Measurements from ENCODE around the gene LARGE1. TPM values are rescaled to one million over a fixed set of nuclear protein-coding genes. Genes with fewer than 3 reads are reported as not detected.

LARGE1 gene
- total and polyA plus RNA-seq, 2 of the 13 experiments (the other 11 are each of a cell fraction or from before 2014, with no cell fraction given): 8.4 to 11.0 TPM

- TF ChIP-seq MLXIP (CRISPR knock-in tag; IDR thresholded peaks at IDR 0.05; ENCODE audit: borderline replicate concordance): 0 out of 2 replicates have a peak, but pooled peaks have one; percentile 35
- no peak for TF ChIP-seq HNRNPL (IDR thresholded peaks at IDR 0.05; ENCODE audit: low read depth, low read length)
- no peak for TF ChIP-seq LBX2 (CRISPR knock-in tag; IDR thresholded peaks at IDR 0.05; ENCODE audit: borderline replicate concordance)
- no peak for TF ChIP-seq KLF15 (CRISPR knock-in tag; IDR thresholded peaks at IDR 0.05; ENCODE audit: borderline replicate concordance)
- no peak for TF ChIP-seq CREB3 (CRISPR knock-in tag; IDR thresholded peaks at IDR 0.05)
- TF ChIP-seq SMARCE1 (IDR thresholded peaks at IDR 0.05; ENCODE audit: borderline replicate concordance): no peak
- no peak for TF ChIP-seq NFKBIZ (CRISPR knock-in tag; IDR thresholded peaks at IDR 0.05)
- TF ChIP-seq ZKSCAN5 (CRISPR knock-in tag; IDR thresholded peaks at IDR 0.05): no peak
- TF ChIP-seq, protein P1, sequence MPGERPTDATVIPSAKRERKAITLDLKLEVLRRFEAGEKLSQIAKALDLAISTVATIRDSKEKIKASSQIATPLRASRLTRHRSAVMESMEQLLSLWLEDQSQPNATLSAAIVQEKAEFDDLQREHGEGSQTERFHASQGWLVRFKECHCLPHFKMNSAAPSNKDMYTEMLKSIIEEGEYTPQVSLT (CRISPR knock-in tag; IDR thresholded peaks at IDR 0.05; ENCODE audit: borderline replicate concordance, low read depth): no peak
- TF ChIP-seq TSC22D2 (CRISPR knock-in tag; IDR thresholded peaks at IDR 0.05; ENCODE audit: borderline replicate concordance): no peak
- TF ChIP-seq, protein P2, sequence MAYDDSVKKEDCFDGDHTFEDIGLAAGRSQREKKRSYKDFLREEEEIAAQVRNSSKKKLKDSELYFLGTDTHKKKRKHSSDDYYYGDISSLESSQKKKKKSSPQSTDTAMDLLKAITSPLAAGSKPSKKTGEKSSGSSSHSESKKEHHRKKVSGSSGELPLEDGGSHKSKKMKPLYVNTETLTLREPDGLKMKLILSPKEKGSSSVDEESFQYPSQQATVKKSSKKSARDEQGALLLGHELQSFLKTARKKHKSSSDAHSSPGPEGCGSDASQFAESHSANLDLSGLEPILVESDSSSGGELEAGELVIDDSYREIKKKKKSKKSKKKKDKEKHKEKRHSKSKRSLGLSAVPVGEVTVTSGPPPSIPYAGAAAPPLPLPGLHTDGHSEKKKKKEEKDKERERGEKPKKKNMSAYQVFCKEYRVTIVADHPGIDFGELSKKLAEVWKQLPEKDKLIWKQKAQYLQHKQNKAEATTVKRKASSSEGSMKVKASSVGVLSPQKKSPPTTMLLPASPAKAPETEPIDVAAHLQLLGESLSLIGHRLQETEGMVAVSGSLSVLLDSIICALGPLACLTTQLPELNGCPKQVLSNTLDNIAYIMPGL (CRISPR knock-in tag; IDR thresholded peaks at IDR 0.05; ENCODE audit: borderline replicate concordance in 1 of 2, low read depth in 1 of 2): no peak
- TF ChIP-seq ZMAT3 (CRISPR knock-in tag; conservative IDR thresholded peaks at IDR 0.05): no peak
- peak; percentile 97 for TF ChIP-seq ZNF557 (CRISPR knock-in tag; IDR thresholded peaks at IDR 0.05)
- TF ChIP-seq ZNF678 (CRISPR knock-in tag; IDR thresholded peaks at IDR 0.05): no peak
- no peak for TF ChIP-seq FOXC1 (CRISPR knock-in tag; IDR thresholded peaks at IDR 0.05; ENCODE audit: borderline replicate concordance)
- TF ChIP-seq ERF (CRISPR knock-in tag; IDR thresholded peaks at IDR 0.05): peak; percentile 72; the same call in 1 of the 2 replicates
- TF ChIP-seq RFX1 (IDR thresholded peaks at IDR 0.05): no peak
- no peak for TF ChIP-seq PLRG1 (conservative IDR thresholded peaks at IDR 0.05)
- TF ChIP-seq, protein P3, sequence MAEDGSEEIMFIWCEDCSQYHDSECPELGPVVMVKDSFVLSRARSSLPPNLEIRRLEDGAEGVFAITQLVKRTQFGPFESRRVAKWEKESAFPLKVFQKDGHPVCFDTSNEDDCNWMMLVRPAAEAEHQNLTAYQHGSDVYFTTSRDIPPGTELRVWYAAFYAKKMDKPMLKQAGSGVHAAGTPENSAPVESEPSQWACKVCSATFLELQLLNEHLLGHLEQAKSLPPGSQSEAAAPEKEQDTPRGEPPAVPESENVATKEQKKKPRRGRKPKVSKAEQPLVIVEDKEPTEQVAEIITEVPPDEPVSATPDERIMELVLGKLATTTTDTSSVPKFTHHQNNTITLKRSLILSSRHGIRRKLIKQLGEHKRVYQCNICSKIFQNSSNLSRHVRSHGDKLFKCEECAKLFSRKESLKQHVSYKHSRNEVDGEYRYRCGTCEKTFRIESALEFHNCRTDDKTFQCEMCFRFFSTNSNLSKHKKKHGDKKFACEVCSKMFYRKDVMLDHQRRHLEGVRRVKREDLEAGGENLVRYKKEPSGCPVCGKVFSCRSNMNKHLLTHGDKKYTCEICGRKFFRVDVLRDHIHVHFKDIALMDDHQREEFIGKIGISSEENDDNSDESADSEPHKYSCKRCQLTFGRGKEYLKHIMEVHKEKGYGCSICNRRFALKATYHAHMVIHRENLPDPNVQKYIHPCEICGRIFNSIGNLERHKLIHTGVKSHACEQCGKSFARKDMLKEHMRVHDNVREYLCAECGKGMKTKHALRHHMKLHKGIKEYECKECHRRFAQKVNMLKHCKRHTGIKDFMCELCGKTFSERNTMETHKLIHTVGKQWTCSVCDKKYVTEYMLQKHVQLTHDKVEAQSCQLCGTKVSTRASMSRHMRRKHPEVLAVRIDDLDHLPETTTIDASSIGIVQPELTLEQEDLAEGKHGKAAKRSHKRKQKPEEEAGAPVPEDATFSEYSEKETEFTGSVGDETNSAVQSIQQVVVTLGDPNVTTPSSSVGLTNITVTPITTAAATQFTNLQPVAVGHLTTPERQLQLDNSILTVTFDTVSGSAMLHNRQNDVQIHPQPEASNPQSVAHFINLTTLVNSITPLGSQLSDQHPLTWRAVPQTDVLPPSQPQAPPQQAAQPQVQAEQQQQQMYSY (CRISPR knock-in tag; IDR thresholded peaks at IDR 0.05): peak; percentile 47; the same call in 1 of the 2 replicates
- no peak for TF ChIP-seq RBAK (CRISPR knock-in tag; IDR thresholded peaks at IDR 0.05)
- peak; percentile 88 for TF ChIP-seq GATAD2A (CRISPR knock-in tag; IDR thresholded peaks at IDR 0.05)
- TF ChIP-seq TBP (CRISPR knock-in tag; IDR thresholded peaks at IDR 0.05): no peak
These were observed 648.1 kb downstream of the LARGE1 start (continued) for GRCh38 chr22:33272180-33272579.
